ENCODE measurements around the gene NFIA. TPM values are rescaled to one million over a fixed set of nuclear protein-coding genes. Genes with fewer than 3 reads are reported as not detected.

The NFIA gene
- total and polyA plus RNA-seq, 5 experiments from 2014 or later, result 6.3 to 7.8 (median 7.4) TPM

DNA sequence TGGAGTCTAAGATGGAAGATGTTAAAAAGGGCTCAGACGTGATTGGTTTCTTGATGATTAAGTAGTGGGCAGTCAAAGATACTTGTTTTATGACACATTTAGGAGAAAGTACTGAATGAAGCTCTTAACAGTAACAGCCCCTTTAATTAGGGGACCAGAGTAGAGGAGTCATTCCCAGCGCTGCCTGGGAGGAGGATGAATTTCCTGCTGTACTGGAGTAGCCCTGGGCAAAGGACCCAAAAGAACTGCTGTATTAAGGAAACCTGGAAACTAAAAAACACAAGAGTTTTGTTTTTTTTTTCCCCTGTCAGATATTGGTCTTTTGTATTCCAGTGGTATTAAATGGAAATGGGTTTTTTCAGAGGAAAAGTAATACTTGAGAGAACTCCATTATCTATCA lies 126.5 kb downstream of the NFIA start:
- no peaks in the 10 kb centered on the region for H3K36me3 Mint-ChIP-seq
- DNase-seq (no peak), ATAC-seq (no peak)
- POLR2A ChIA-PET, result interaction anchor here (1.0 kb wide), 1 partner anchor 159 kb away, joined by 4 read pairs; no protein-coding TSS in a partner anchor
- H3K4me1 Mint-ChIP-seq, result no peaks in the 10 kb centered on the region
- H3K27me3 Mint-ChIP-seq, result no peaks in the 10 kb centered on the region
- no peak overlapping the region for H3K4me3 Mint-ChIP-seq
- no peaks in the 10 kb centered on the region for H3K9me3 Mint-ChIP-seq
- no peak overlapping the region for H3K27ac Mint-ChIP-seq

DNA sequence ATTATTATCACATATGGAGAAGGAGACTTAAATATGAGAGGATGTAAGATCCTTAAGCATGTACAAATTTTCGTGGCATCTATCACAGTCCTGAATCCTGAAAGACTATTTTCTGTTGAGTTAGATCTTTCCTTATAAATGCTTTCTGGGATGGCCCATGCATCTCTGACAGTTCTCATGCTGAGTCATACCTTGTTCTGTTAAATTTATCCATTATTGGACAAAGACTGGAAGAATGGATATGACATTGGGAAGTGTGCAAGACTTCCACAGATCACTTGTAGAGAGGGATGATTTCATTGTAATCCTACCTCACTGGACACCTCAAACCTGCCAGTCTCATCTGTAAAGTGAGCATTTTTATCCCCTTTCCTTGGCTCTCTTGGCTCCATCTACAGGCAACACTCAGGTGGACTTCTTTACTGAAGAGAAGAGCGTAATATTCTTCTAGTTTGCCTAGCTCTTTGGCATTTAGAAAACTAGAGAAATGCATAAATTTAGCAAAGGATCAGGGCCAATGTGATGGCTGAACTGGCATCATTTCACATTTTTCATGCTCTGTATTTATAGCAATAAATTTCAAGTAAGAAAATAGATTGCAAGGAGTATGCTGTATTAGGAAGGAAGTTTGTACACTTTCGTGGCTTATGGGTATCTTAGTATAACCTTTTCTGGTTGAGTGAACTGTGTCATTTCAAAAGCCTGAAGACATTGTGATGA lies 128.2 kb downstream of the NFIA start:
- no peaks in the 10 kb centered on the region for H3K4me1 Mint-ChIP-seq
- no peaks in the 10 kb centered on the region for H3K27me3 Mint-ChIP-seq
- POLR2A ChIA-PET, result no interaction called here
- DNase-seq (peak in 3 of 10 donors; percentile 11 to 22 (median 19)), ATAC-seq (no peak)
- no peak overlapping the region for H3K27ac Mint-ChIP-seq
- no peak overlapping the region for H3K4me3 Mint-ChIP-seq
- no peaks in the 10 kb centered on the region for H3K36me3 Mint-ChIP-seq
- no peaks in the 10 kb centered on the region for H3K9me3 Mint-ChIP-seq

GRCh38 chr1:61213245-61214011 lies 131.1 kb downstream of the NFIA start:
- no peak overlapping the region for H3K27ac Mint-ChIP-seq

DNA sequence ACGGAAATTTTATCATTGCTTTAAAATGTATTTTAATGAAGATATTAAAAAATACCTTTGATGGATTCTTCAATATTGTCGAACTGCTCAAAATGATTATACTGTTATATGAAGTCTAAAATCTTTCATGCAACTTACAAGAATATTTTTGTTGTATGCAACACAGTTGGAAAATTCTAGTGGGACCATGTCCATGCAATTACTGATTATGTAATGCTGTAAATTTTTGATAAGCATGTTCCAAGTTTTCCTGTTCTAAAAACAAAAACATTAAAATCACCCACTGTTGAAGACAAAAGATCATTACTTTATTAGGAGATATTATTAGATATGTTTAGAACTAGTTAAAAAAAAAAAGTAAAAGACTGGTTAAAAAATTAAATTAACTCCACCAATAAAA lies 132.8 kb downstream of the NFIA start:
- POLR2A ChIA-PET, result no interaction called here
- Mint-ChIP-seq H3K4me1 (no peaks in the 10 kb centered on the region), H3K27me3 (no peaks in the 10 kb centered on the region), H3K9me3 (no peaks in the 10 kb centered on the region), H3K36me3 (no peaks in the 10 kb centered on the region), H3K27ac (no peak overlapping the region), H3K4me3 (no peak overlapping the region)
- ATAC-seq, result no peak
- no peak for DNase-seq

More at GRCh38 chr1:61213245-61214011, 131.1 kb downstream of the NFIA start:
- Mint-ChIP-seq H3K9me3 (no peaks in the 10 kb centered on the region), H3K4me1 (no peaks in the 10 kb centered on the region), H3K36me3 (no peaks in the 10 kb centered on the region), H3K4me3 (no peak overlapping the region), H3K27me3 (no peaks in the 10 kb centered on the region)
- no peak for ATAC-seq
- DNase-seq, result no peak
- POLR2A ChIA-PET, result no interaction called here

DNA sequence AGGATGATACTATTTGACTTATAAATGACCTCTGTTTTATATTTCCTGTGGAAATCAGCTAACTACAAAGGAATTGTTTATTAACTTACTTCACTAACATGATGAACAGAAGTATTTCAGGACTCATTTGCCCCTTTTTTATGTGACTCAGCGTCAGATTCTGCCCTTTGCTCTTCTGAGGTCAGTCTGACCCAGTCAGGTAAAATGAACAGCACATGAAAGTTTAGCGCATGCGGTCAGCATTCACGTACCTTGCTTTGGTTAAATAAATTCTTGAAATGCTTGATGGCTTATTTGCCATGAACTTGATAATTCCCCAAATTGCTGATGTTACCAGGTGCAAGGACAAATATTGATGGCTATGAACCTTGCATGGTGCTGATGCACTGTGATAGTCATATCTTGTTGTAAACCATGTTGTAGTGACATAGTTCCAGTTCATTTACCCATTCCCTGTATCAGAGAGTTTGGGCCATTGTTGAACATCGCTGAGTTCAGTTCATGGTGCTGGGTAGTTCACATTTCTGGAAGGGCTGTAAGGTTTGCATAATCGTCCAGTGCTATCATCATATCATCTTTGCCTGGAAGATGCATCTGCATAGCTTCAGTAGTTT lies 133.4 kb downstream of the NFIA start:
- H3K9me3 Mint-ChIP-seq, result no peaks in the 10 kb centered on the region
- no peak overlapping the region for H3K27ac Mint-ChIP-seq
- no peaks in the 10 kb centered on the region for H3K27me3 Mint-ChIP-seq
- ATAC-seq, result no peak
- no peak overlapping the region for H3K4me3 Mint-ChIP-seq
- no peaks in the 10 kb centered on the region for H3K4me1 Mint-ChIP-seq
- POLR2A ChIA-PET, result no interaction called here
- no peaks in the 10 kb centered on the region for H3K36me3 Mint-ChIP-seq
- DNase-seq, result no peak

DNA sequence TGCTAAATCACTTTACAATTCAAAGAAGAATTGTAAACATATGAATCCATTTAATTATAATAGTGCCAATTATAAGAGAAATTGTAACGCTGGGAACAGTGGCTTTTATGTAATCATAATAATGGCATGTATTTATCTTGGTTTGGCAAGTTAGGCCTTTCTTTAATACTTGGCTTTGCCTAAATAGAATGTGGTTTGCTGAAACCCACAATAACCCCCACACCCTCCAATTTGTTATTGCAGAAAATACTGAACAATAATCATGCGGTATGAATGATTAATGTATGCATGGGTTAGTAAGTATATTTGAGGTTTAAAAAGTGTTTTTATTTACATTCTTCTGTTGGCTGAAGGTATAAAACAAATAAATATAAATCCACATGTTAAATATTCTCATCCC lies 138.2 kb downstream of the NFIA start:
- Mint-ChIP-seq H3K4me1 (no peaks in the 10 kb centered on the region), H3K9me3 (no peaks in the 10 kb centered on the region), H3K36me3 (no peaks in the 10 kb centered on the region), H3K27ac (no peak overlapping the region), H3K27me3 (peaks cover 0 to 4% (median 0%) of the 10 kb centered on the region in 5 donors), H3K4me3 (no peak overlapping the region)
- POLR2A ChIA-PET, result no interaction called here
- no peak for DNase-seq
- no peak for ATAC-seq

- Mint-ChIP-seq H3K9me3 (no peaks in the 10 kb centered on the region), H3K4me3 (no peak overlapping the region), H3K27ac (no peak overlapping the region), H3K36me3 (no peaks in the 10 kb centered on the region), H3K27me3 (peaks cover 0 to 4% (median 0%) of the 10 kb centered on the region in 5 donors), H3K4me1 (no peaks in the 10 kb centered on the region)
- ATAC-seq, result no peak
- no peak for DNase-seq
- POLR2A ChIA-PET, result no interaction called here
Observed at GRCh38 chr1:61221642-61222041, 139.3 kb downstream of the NFIA start.

GRCh38 chr1:61222240-61222639 lies 139.9 kb downstream of the NFIA start:
- no peak overlapping the region for H3K4me3 Mint-ChIP-seq
- H3K4me1 Mint-ChIP-seq, result no peaks in the 10 kb centered on the region
- ATAC-seq, result no peak
- no peaks in the 10 kb centered on the region for H3K9me3 Mint-ChIP-seq
- DNase-seq, result no peak
- POLR2A ChIA-PET, result interaction anchor here (0.6 kb wide), 1 partner anchor 37 kb away, joined by 3 read pairs; no protein-coding TSS in a partner anchor
- no peak overlapping the region for H3K27ac Mint-ChIP-seq
- H3K27me3 Mint-ChIP-seq, result peaks cover 0 to 4% (median 0%) of the 10 kb centered on the region in 5 donors
- no peaks in the 10 kb centered on the region for H3K36me3 Mint-ChIP-seq

- ATAC-seq (no peak), DNase-seq (no peak)
- POLR2A ChIA-PET, result no interaction called here
- H3K4me1 Mint-ChIP-seq, result no peaks in the 10 kb centered on the region
- no peak overlapping the region for H3K4me3 Mint-ChIP-seq
- H3K36me3 Mint-ChIP-seq, result no peaks in the 10 kb centered on the region
- H3K9me3 Mint-ChIP-seq, result no peaks in the 10 kb centered on the region
- H3K27ac Mint-ChIP-seq, result no peak overlapping the region
- H3K27me3 Mint-ChIP-seq, result peaks cover 0 to 4% (median 0%) of the 10 kb centered on the region in 5 donors
Observed at GRCh38 chr1:61223140-61223539, 140.8 kb downstream of the NFIA start.

DNA sequence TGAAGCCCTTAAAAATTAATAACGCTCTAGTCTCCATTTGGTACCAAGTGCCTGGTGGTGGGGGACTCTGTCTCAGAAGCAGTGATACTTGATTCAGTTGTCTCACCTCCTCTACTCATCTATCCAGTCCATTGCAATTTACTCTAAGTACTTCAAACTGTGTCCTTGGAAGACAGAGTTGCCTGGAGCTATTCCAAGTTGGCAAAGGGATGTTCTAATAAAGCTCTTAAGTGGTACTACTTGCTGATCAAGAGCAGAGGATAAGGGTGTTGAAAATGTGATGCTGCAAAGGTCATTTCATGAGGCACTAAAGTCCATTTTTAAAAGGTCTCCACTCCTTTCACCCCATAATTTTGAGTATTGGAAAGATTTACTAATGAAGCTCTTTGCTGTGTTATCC lies 142.2 kb downstream of the NFIA start:
- Mint-ChIP-seq H3K4me1 (no peaks in the 10 kb centered on the region), H3K4me3 (no peak overlapping the region), H3K9me3 (no peaks in the 10 kb centered on the region), H3K27ac (peak overlapping the region in 1 of 10 donors; percentile 4), H3K36me3 (no peaks in the 10 kb centered on the region), H3K27me3 (peaks cover 0 to 4% (median 0%) of the 10 kb centered on the region in 5 donors)
- DNase-seq (no peak), ATAC-seq (no peak)
- POLR2A ChIA-PET, result no interaction called here

- Mint-ChIP-seq H3K4me1 (no peaks in the 10 kb centered on the region), H3K27ac (no peak overlapping the region), H3K4me3 (no peak overlapping the region), H3K9me3 (no peaks in the 10 kb centered on the region), H3K36me3 (no peaks in the 10 kb centered on the region), H3K27me3 (peaks cover 0 to 4% (median 1%) of the 10 kb centered on the region in 5 donors)
- DNase-seq (no peak), ATAC-seq (no peak)
- POLR2A ChIA-PET, result interaction anchor here (0.5 to 0.6 kb wide), 2 partner anchors 18 to 176 kb away, joined by 3 read pairs; no protein-coding TSS in a partner anchor
Observed at GRCh38 chr1:61225478-61225877, 143.1 kb downstream of the NFIA start.

- no peak for ATAC-seq
- DNase-seq, result no peak
- POLR2A ChIA-PET, result no interaction called here
- no peak overlapping the region for H3K27ac Mint-ChIP-seq
- H3K36me3 Mint-ChIP-seq, result no peaks in the 10 kb centered on the region
- H3K9me3 Mint-ChIP-seq, result no peaks in the 10 kb centered on the region
- no peak overlapping the region for H3K4me3 Mint-ChIP-seq
- H3K27me3 Mint-ChIP-seq, result peaks cover 0 to 4% (median 1%) of the 10 kb centered on the region in 5 donors
- no peaks in the 10 kb centered on the region for H3K4me1 Mint-ChIP-seq
Observed at GRCh38 chr1:61226791-61227567, 144.6 kb downstream of the NFIA start.

Measured in naive thymus-derived CD8-positive, alpha-beta T cell (primary cell).